Neural cell (in vitro differentiated cells): ENCODE results near the gene STARD7. TPM values are rescaled to one million over a fixed set of nuclear protein-coding genes. Genes with fewer than 3 reads are reported as not detected.

Experiments
- H2AFZ ChIP-seq: fragments of 200-600, 300-800 bp; sonication (generic), shearing (Covaris generic); 2 replicates; pipeline ENCODE4 v1.6.0; 2014; ENCODE audit warnings: low read depth, mild to moderate bottlenecking, antibody characterized with exemption, low read length, moderate library complexity
- H3F3A ChIP-seq: fragments of 200-600 bp; shearing (Covaris generic); 2 replicates; pipeline ENCODE4 v1.6.1; 2016; ENCODE audit warnings: mild to moderate bottlenecking, moderate library complexity, mixed read lengths, antibody characterized with exemption, low read length; ENCODE audit not compliant: insufficient read depth, poor library complexity, severe bottlenecking
- H3K27ac ChIP-seq: fragments of 200-600, 300-800 bp; sonication (generic), shearing (Covaris generic); 2 replicates; pipeline ENCODE4 v1.5.1; 2014; ENCODE audit warnings: mild to moderate bottlenecking, low read length, moderate library complexity
- H3K27me3 ChIP-seq: fragments of 300-800, 200-600 bp; sonication (generic), shearing (Covaris generic); 2 replicates; pipeline ENCODE4 v1.6.0; 2014; ENCODE audit warnings: mild to moderate bottlenecking, low read depth, low read length, moderate library complexity; ENCODE audit not compliant: insufficient read depth
- H3K36me3 ChIP-seq: fragments of 300-800, 200-600 bp; sonication (generic), shearing (Covaris generic); 2 replicates; pipeline ENCODE4 v1.5.1; 2014; ENCODE audit warnings: mild to moderate bottlenecking, antibody characterized with exemption, low read length, moderate library complexity; ENCODE audit not compliant: insufficient read depth
- H3K4me2 ChIP-seq: fragments of 300-800, 200-600 bp; sonication (generic), shearing (Covaris generic); 2 replicates; pipeline ENCODE4 v1.6.0; 2014; ENCODE audit warnings: mild to moderate bottlenecking, low read length
- H3K4me3 ChIP-seq: fragments of 300-800, 200-600 bp; sonication (generic), shearing (Covaris generic); 2 replicates; pipeline ENCODE4 v1.5.1; 2014; ENCODE audit warnings: mild to moderate bottlenecking, low read length, moderate library complexity
- H3K79me2 ChIP-seq: fragments of 200-600 bp; shearing (Covaris generic); replicated peaks from 2 replicates; pipeline ENCODE4 v1.6.0; 2014; ENCODE audit warnings: mild to moderate bottlenecking, low read length, moderate library complexity; ENCODE audit not compliant: insufficient read depth
- H3K9ac ChIP-seq: fragments of 300-800, 200-600 bp; sonication (generic), shearing (Covaris generic); 2 replicates; pipeline ENCODE4 v1.6.1; 2016; ENCODE audit warnings: mild to moderate bottlenecking, low read length, mixed read lengths
- H3K9me2 ChIP-seq: fragments of 200-600 bp; shearing (Covaris generic); 2 replicates; pipeline ENCODE4 v1.6.1; 2016; ENCODE audit warnings: mild to moderate bottlenecking, low read length, mixed read lengths; ENCODE audit not compliant: insufficient read depth
- H3K9me3 ChIP-seq: fragments of 200-600, 300-800 bp; sonication (generic), shearing (Covaris generic); 2 replicates; pipeline ENCODE4 v1.6.1; 2016; ENCODE audit warnings: mild to moderate bottlenecking, mixed run types, low read length, moderate library complexity, mixed read lengths
- H4K20me1 ChIP-seq: fragments of 200-600 bp; shearing (Covaris generic); 2 replicates; pipeline ENCODE4 v1.6.1; 2016; ENCODE audit warnings: mild to moderate bottlenecking, mixed run types; ENCODE audit not compliant: insufficient read depth
- EP300 ChIP-seq: fragments of 450-650 bp; conservative IDR thresholded peaks from 2 replicates; pipeline ENCODE4 v1.6.1; 2014; ENCODE audit warnings: antibody characterized with exemption, mild to moderate bottlenecking, moderate library complexity; ENCODE audit not compliant: poor library complexity, severe bottlenecking
- EZH2 ChIP-seq: fragments of 200-600, 300-800 bp; shearing (Covaris generic), sonication (generic); IDR thresholded peaks from 2 replicates; pipeline ENCODE4 v1.6.1; 2014; ENCODE audit warnings: antibody characterized with exemption, low read length, borderline replicate concordance, mild to moderate bottlenecking; ENCODE audit not compliant: insufficient read depth, poor library complexity, severe bottlenecking
- MXI1 ChIP-seq: fragments of 450-650 bp; conservative IDR thresholded peaks from 2 replicates; pipeline ENCODE4 v1.6.1; 2014; ENCODE audit warnings: antibody characterized with exemption, mild to moderate bottlenecking; ENCODE audit not compliant: poor library complexity, severe bottlenecking
- POLR2AphosphoS5 ChIP-seq: IDR thresholded peaks from 2 replicates; pipeline ENCODE4 v1.6.1; 2012
- RAD21 ChIP-seq: fragments of 450-650 bp; conservative IDR thresholded peaks from 2 replicates; pipeline ENCODE4 v1.6.1; 2014; ENCODE audit warnings: antibody characterized with exemption, mild to moderate bottlenecking, moderate library complexity
- SMC3 ChIP-seq: fragments of 450-650 bp; conservative IDR thresholded peaks from 2 replicates; pipeline ENCODE4 v1.6.1; 2014; ENCODE audit warnings: antibody characterized with exemption, mild to moderate bottlenecking, moderate library complexity; ENCODE audit not compliant: poor library complexity
- TAF1 ChIP-seq: IDR thresholded peaks from 2 replicates; pipeline ENCODE4 v1.6.1; 2012; ENCODE audit warnings: low read depth
- polyA plus RNA-seq: library from polyadenylated mRNA; depleted of rRNA; stranded (reverse); fragments of >200 nt; gene quantifications from 2 replicates; pipeline ENCODE4 v1.2.3, GENCODE V29; 2014
- TF ChIP-seq, protein P1 (sequence below): IDR thresholded peaks from 2 replicates; pipeline ENCODE4 v1.6.1; 2012; ENCODE audit warnings: borderline replicate concordance
- TF ChIP-seq, protein P2 (sequence below): fragments of 450-650 bp; IDR thresholded peaks from 2 replicates; pipeline ENCODE4 v1.5.1; 2014; ENCODE audit warnings: antibody characterized with exemption, mild to moderate bottlenecking, moderate library complexity; ENCODE audit not compliant: poor library complexity, severe bottlenecking

The STARD7 gene
- polyA plus RNA-seq, 1 donor from 2014 or later: 155 TPM

DNA sequence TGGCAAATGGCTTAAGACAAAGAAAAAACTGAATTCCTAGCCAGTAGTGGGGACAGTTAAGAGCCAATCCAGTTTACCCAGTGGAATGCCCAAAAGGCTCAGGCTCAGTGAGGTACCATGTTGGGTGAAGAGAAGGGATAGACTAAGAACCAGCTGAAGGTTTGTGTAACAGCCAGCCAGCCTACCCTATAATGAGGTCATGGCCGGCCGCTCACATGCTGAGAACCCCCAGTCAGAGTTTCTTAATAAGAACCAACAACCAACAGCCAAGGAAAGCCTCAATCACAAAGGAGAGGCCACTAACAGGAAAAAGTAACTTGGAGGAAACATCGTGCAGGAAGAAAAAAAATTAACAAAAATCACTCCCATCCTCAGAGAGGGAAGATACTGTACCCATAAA lies 38.0 kb downstream of the STARD7 start:
- H3K9ac ChIP-seq: no peak overlapping the region
- no peaks in the 10 kb centered on the region for H3K27me3 ChIP-seq
- H2AFZ ChIP-seq: no peak overlapping the region
- no peak overlapping the region for H3K4me3 ChIP-seq
- H3K36me3 ChIP-seq: no peaks in the 10 kb centered on the region
- no peaks in the 10 kb centered on the region for H3K9me3 ChIP-seq
- H4K20me1 ChIP-seq: no peaks in the 10 kb centered on the region
- H3K9me2 ChIP-seq: no peaks in the 10 kb centered on the region
- no peak overlapping the region for H3K4me2 ChIP-seq
- no peak overlapping the region for H3K27ac ChIP-seq
- H3F3A ChIP-seq: no peaks in the 10 kb centered on the region
- TF ChIP-seq, protein P1, sequence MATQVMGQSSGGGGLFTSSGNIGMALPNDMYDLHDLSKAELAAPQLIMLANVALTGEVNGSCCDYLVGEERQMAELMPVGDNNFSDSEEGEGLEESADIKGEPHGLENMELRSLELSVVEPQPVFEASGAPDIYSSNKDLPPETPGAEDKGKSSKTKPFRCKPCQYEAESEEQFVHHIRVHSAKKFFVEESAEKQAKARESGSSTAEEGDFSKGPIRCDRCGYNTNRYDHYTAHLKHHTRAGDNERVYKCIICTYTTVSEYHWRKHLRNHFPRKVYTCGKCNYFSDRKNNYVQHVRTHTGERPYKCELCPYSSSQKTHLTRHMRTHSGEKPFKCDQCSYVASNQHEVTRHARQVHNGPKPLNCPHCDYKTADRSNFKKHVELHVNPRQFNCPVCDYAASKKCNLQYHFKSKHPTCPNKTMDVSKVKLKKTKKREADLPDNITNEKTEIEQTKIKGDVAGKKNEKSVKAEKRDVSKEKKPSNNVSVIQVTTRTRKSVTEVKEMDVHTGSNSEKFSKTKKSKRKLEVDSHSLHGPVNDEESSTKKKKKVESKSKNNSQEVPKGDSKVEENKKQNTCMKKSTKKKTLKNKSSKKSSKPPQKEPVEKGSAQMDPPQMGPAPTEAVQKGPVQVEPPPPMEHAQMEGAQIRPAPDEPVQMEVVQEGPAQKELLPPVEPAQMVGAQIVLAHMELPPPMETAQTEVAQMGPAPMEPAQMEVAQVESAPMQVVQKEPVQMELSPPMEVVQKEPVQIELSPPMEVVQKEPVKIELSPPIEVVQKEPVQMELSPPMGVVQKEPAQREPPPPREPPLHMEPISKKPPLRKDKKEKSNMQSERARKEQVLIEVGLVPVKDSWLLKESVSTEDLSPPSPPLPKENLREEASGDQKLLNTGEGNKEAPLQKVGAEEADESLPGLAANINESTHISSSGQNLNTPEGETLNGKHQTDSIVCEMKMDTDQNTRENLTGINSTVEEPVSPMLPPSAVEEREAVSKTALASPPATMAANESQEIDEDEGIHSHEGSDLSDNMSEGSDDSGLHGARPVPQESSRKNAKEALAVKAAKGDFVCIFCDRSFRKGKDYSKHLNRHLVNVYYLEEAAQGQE: no peak
- TF ChIP-seq SMC3: no peak
- TF ChIP-seq, protein P2, sequence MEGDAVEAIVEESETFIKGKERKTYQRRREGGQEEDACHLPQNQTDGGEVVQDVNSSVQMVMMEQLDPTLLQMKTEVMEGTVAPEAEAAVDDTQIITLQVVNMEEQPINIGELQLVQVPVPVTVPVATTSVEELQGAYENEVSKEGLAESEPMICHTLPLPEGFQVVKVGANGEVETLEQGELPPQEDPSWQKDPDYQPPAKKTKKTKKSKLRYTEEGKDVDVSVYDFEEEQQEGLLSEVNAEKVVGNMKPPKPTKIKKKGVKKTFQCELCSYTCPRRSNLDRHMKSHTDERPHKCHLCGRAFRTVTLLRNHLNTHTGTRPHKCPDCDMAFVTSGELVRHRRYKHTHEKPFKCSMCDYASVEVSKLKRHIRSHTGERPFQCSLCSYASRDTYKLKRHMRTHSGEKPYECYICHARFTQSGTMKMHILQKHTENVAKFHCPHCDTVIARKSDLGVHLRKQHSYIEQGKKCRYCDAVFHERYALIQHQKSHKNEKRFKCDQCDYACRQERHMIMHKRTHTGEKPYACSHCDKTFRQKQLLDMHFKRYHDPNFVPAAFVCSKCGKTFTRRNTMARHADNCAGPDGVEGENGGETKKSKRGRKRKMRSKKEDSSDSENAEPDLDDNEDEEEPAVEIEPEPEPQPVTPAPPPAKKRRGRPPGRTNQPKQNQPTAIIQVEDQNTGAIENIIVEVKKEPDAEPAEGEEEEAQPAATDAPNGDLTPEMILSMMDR: no peak
- no peaks in the 10 kb centered on the region for H3K79me2 ChIP-seq

DNA sequence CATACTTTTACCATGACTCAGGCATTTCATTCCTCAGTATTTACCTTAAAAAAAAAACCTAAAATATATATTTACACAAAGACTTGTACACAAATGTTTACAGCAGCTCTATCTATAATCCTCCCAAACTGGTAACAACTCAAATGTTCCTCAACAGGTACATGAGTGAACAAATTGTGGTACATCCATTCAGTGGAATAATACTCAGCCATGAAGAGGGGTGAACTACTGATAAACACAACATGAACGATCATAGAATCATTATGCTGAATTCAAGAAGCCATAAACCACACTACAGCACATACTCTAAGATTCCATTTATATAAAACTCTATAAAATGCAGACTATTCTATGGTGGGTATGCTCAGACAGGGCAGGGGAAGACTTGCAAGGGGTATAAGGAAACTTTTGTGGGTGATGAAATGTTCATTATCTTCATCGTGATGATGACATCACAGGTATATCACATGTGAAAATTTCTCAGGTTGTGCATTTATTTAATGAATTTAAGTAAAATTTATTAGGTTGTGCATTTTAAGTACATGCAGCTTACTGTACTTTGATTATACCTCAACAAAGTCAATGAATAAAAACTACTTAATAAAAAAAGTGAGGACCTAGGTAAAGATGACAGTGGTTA lies 38.6 kb downstream of the STARD7 start:
- Histone ChIP-seq H3K27me3 (no peaks in the 10 kb centered on the region), H3K36me3 (no peaks in the 10 kb centered on the region), H3F3A (no peaks in the 10 kb centered on the region), H3K4me2 (no peak overlapping the region), H3K4me3 (no peak overlapping the region), H3K79me2 (no peaks in the 10 kb centered on the region), H3K9ac (no peak overlapping the region), H4K20me1 (no peaks in the 10 kb centered on the region), H3K9me3 (no peaks in the 10 kb centered on the region), H3K9me2 (no peaks in the 10 kb centered on the region), H3K27ac (no peak overlapping the region), H2AFZ (no peak overlapping the region)
- TF ChIP-seq TAF1 (no peak), MXI1 (no peak), SMC3 (no peak), EP300 (no peak), RAD21 (no peak), EZH2 (no peak), POLR2AphosphoS5 (no peak)
- TF ChIP-seq, protein P2: no peak
- TF ChIP-seq, protein P1: no peak
